Sigmoid colon (tissue), 4 donors: Measurements from ENCODE around the gene TRPT1.
A peak's percentile ranks its signal among the peaks of the same experiment; 100 is the strongest.

Source experiments
- CTCF ChIP-seq, 4 experiments: fragments of 450-650 bp in 3 of 4; fragments of 200-600 bp in 1 of 4; IDR thresholded peaks; one replicate each; pipeline ENCODE4 v1.5.1; 2016 to 2019; ENCODE audit warnings: antibody characterized with exemption in 4 of 4, mild to moderate bottlenecking in 3 of 4, moderate library complexity in 2 of 4
- EP300 ChIP-seq, 4 donors: sonication (generic); formaldehyde crosslinking; IDR thresholded peaks; one replicate each; pipeline ENCODE4 v1.6.1; 2017; ENCODE audit warnings: antibody characterized with exemption in 4 of 4
- POLR2A ChIP-seq, 2 donors: fragments of 450-650 bp; IDR thresholded peaks; one replicate each; pipeline ENCODE4 v1.6.1; 2016; ENCODE audit warnings: antibody characterized with exemption in 2 of 2, mild to moderate bottlenecking in 2 of 2, moderate library complexity in 2 of 2

DNA sequence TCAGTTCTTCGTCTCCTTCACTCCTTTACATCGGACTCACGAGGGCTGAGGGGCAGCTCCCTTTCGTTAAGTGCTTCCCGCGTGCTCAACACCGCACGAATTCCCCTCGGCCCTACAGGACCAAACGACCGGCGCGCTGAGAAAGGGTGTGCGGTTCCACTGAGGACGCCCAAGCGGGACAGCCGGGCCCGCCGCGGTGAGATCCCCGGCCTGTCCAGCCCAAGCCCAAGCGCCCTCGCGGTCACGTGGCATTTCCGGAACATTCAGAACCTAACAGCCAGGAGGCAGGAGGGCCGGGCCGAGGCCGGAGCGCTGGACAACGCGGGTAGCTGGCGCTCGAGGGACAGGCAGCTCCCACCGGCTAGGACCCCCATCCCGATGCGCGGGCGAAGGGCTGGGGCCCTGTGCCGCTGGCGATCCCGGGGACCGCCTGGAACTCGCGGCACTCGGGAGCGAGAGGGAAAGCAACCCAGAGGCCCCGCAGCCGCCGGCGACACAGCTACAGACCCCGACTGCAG lies 40.8 kb downstream of the TRPT1 start:
- peak; percentile 42 to 56 (median 50) for TF ChIP-seq CTCF (IDR thresholded peaks at IDR 0.05)
- TF ChIP-seq EP300 (IDR thresholded peaks at IDR 0.05) = no peak
- peak; percentile 96 to 99 for TF ChIP-seq POLR2A (IDR thresholded peaks at IDR 0.05)
